HG03159 (cell line): Measurements from ENCODE around the gene CDH23.

Source experiments
- ATAC-seq: cut with Tn5 transposase; IDR thresholded peaks from one replicate; pipeline ENCODE4 v1.9.1; 2021; ENCODE audit warnings: mild to moderate bottlenecking, moderate library complexity; ENCODE audit not compliant: unreplicated experiment

The CDH23 gene

GRCh38 chr10:71615538-71616329 lies 219.0 kb downstream of the CDH23 start:
- ATAC-seq, result no peak

GRCh38 chr10:71616817-71617654 lies 220.3 kb downstream of the CDH23 start:
- no peak for ATAC-seq

GRCh38 chr10:71618176-71618575 lies 221.5 kb downstream of the CDH23 start:
- ATAC-seq, result no peak

GRCh38 chr10:71618598-71618997 lies 221.9 kb downstream of the CDH23 start:
- no peak for ATAC-seq

GRCh38 chr10:71620642-71621041 lies 223.9 kb downstream of the CDH23 start:
- ATAC-seq, result no peak

GRCh38 chr10:71621231-71622153 lies 224.8 kb downstream of the CDH23 start:
- ATAC-seq, result no peak

GRCh38 chr10:71622154-71622526 lies 225.4 kb downstream of the CDH23 start:
- no peak for ATAC-seq

GRCh38 chr10:71622616-71623015 lies 225.9 kb downstream of the CDH23 start:
- no peak for ATAC-seq

- ATAC-seq, result no peak
These were observed 226.6 kb downstream of the CDH23 start for GRCh38 chr10:71623098-71623985.

- no peak for ATAC-seq
These were observed 227.2 kb downstream of the CDH23 start for GRCh38 chr10:71623986-71624291.

- no peak for ATAC-seq
These were observed 228.9 kb downstream of the CDH23 start for GRCh38 chr10:71625445-71626175.

GRCh38 chr10:71627230-71627939 lies 230.7 kb downstream of the CDH23 start:
- no peak for ATAC-seq

GRCh38 chr10:71627956-71628355 lies 231.2 kb downstream of the CDH23 start:
- no peak for ATAC-seq

- no peak for ATAC-seq
These were observed 232.4 kb downstream of the CDH23 start for GRCh38 chr10:71629131-71629530.

GRCh38 chr10:71630168-71630567 lies 233.4 kb downstream of the CDH23 start:
- no peak for ATAC-seq

GRCh38 chr10:71631007-71631861 lies 234.5 kb downstream of the CDH23 start:
- no peak for ATAC-seq

GRCh38 chr10:71632200-71632820 lies 235.6 kb downstream of the CDH23 start:
- ATAC-seq, result no peak
